Sigmoid colon (tissue), 4 donors: ENCODE measurements around the gene IL15.

Source experiments
- EP300 ChIP-seq, 4 donors: sonication (generic); formaldehyde crosslinking; IDR thresholded peaks; one replicate each; pipeline ENCODE4 v1.6.1; 2017; ENCODE audit warnings: antibody characterized with exemption in 4 of 4
- POLR2A ChIP-seq, 2 donors: fragments of 450-650 bp; IDR thresholded peaks; one replicate each; pipeline ENCODE4 v1.6.1; 2016; ENCODE audit warnings: antibody characterized with exemption in 2 of 2, mild to moderate bottlenecking in 2 of 2, moderate library complexity in 2 of 2
- TF ChIP-seq, protein P1 (sequence below), 4 experiments: fragments of 450-650 bp in 3 of 4; fragments of 200-600 bp in 1 of 4; IDR thresholded peaks; one replicate each; pipeline ENCODE4 v1.5.1; 2016 to 2019; ENCODE audit warnings: antibody characterized with exemption in 4 of 4, mild to moderate bottlenecking in 3 of 4, moderate library complexity in 2 of 4

- TF ChIP-seq, protein P1, sequence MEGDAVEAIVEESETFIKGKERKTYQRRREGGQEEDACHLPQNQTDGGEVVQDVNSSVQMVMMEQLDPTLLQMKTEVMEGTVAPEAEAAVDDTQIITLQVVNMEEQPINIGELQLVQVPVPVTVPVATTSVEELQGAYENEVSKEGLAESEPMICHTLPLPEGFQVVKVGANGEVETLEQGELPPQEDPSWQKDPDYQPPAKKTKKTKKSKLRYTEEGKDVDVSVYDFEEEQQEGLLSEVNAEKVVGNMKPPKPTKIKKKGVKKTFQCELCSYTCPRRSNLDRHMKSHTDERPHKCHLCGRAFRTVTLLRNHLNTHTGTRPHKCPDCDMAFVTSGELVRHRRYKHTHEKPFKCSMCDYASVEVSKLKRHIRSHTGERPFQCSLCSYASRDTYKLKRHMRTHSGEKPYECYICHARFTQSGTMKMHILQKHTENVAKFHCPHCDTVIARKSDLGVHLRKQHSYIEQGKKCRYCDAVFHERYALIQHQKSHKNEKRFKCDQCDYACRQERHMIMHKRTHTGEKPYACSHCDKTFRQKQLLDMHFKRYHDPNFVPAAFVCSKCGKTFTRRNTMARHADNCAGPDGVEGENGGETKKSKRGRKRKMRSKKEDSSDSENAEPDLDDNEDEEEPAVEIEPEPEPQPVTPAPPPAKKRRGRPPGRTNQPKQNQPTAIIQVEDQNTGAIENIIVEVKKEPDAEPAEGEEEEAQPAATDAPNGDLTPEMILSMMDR (IDR thresholded peaks at IDR 0.05) = no peak
- TF ChIP-seq POLR2A (IDR thresholded peaks at IDR 0.05) (no peak), EP300 (IDR thresholded peaks at IDR 0.05) (no peak)
Measured at GRCh38 chr4:141761926-141762325, 125.5 kb downstream of the IL15 start.
